Measurements from ENCODE around the gene GRM4.

DNA sequence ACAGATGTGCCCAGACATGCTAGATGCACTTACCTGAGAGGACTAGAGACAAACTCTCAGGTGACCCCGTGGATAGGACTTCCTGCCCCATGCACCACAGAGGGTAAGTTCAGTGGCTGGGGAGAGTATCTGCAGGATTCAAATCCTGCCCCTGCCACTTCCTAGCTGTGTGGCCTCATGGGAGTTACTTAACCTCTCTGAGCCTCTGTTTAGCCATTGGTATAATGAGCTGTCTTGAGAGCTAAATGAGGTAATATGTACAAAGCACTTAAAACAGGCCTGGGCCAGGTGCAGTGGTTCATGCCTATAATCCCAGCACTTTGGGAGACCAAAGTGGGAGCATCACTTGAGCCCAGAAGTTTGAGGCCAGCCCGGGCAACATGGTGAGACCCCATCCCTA lies 59.3 kb downstream of the GRM4 start:
- no peak for TF ChIP-seq FIP1L1 (IDR thresholded peaks at IDR 0.05; ENCODE audit: low read depth, low read length, poor library complexity, severe bottlenecking)
- TF ChIP-seq, protein P1, sequence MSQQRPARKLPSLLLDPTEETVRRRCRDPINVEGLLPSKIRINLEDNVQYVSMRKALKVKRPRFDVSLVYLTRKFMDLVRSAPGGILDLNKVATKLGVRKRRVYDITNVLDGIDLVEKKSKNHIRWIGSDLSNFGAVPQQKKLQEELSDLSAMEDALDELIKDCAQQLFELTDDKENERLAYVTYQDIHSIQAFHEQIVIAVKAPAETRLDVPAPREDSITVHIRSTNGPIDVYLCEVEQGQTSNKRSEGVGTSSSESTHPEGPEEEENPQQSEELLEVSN (IDR thresholded peaks at IDR 0.05; ENCODE audit: borderline replicate concordance in 1 of 2, extremely low read depth in 1 of 2, insufficient read depth in 1 of 2, insufficient read length in 1 of 2, low read depth in 1 of 2, low read length in 1 of 2, poor library complexity in 1 of 2, severe bottlenecking in 1 of 2) = no peak
- no peak for TF ChIP-seq RAD21 (CRISPR knock-in tag; conservative IDR thresholded peaks at IDR 0.05 in 1 of 2, IDR thresholded peaks at IDR 0.05 in 1 of 2)
- TF ChIP-seq POLR2A (conservative IDR thresholded peaks at IDR 0.05) = no peak
